GM10266 (cell line): Measurements from ENCODE around the gene ATP6AP2.

Source experiments
- DNase-seq: peaks from one replicate; pipeline ENCODE4 v3.0.0; 2012; ENCODE audit errors: extremely low spot score
- TF ChIP-seq, protein P1 (sequence below): IDR thresholded peaks from 2 replicates; pipeline ENCODE4 v1.5.1; 2012; ENCODE audit warnings: mild to moderate bottlenecking, low read depth; ENCODE audit not compliant: control insufficient read depth, insufficient read depth; ENCODE audit errors: missing control alignments

Gene ATP6AP2

DNA sequence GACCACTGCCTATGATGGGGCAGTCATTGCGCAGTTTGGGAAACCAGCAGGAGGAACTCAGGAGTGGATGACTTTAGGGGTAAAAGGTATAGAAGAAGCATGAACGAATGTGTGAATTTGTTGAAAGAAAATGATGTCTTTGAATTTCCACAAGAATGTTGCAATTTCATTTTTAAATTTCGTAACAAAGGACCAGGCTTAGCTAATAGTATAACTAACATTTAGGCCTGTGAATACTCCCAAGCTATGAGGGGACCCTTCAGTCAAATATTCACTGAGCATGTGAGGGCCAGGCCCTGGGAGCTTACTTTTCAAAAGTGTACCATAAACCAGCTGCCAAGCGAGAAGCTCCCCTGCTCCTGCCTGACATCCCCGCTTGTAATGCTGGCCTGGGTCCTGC, 47.7 kb downstream of the ATP6AP2 start:
- TF ChIP-seq, protein P1, sequence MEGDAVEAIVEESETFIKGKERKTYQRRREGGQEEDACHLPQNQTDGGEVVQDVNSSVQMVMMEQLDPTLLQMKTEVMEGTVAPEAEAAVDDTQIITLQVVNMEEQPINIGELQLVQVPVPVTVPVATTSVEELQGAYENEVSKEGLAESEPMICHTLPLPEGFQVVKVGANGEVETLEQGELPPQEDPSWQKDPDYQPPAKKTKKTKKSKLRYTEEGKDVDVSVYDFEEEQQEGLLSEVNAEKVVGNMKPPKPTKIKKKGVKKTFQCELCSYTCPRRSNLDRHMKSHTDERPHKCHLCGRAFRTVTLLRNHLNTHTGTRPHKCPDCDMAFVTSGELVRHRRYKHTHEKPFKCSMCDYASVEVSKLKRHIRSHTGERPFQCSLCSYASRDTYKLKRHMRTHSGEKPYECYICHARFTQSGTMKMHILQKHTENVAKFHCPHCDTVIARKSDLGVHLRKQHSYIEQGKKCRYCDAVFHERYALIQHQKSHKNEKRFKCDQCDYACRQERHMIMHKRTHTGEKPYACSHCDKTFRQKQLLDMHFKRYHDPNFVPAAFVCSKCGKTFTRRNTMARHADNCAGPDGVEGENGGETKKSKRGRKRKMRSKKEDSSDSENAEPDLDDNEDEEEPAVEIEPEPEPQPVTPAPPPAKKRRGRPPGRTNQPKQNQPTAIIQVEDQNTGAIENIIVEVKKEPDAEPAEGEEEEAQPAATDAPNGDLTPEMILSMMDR, result no peak
- DNase-seq, result no peak

GRCh38 chrX:40632199-40632598, 51.4 kb downstream of the ATP6AP2 start:
- DNase-seq, result no peak
- TF ChIP-seq, protein P1, result no peak

- TF ChIP-seq, protein P1, result no peak
- no peak for DNase-seq
Observed at GRCh38 chrX:40637687-40638086, 56.9 kb downstream of the ATP6AP2 start.

GRCh38 chrX:40644176-40644575, 63.4 kb downstream of the ATP6AP2 start:
- TF ChIP-seq, protein P1, result no peak
- DNase-seq, result no peak

DNA sequence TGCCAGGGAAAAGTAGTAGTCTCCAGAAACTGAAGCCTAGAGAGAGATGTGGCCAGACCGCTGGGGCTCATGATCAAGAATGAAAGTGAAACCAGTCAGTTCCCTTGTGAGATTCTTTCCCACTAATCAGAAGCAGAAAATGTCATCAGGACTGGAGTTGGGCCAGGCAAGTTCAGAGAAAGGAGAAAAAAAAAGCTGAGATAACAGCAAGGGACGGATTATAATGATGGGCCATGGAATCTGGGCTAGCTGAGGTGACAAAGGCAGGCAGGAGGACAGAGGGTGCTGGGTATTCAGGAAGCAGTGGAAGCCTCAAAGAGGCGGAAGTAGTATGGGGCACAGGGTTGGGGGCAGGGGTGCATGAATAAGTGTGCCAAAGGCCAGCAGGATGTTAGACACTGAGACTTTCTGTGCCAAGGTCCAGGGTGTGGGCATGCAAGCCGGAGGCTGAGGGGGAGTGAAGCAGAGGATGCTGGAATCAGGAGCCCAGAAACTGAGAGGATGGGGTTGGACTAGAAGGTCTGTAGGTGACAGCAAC, 64.1 kb downstream of the ATP6AP2 start:
- DNase-seq, result peak; percentile 38
- TF ChIP-seq, protein P1, result no peak

- peak; percentile 23 for DNase-seq
- TF ChIP-seq, protein P1, result no peak
Observed at GRCh38 chrX:40646489-40647306, 65.9 kb downstream of the ATP6AP2 start.
